Activated naive CD4-positive, alpha-beta T cell treated with anti-CD3 and anti-CD28 coated beads, Interleukin-2, amount 50 U/mL, for 72 hours (primary cell): ENCODE data around the gene CBFA2T3. TPM values are rescaled to one million over a fixed set of nuclear protein-coding genes. Genes with fewer than 3 reads are reported as not detected.
A peak's percentile ranks its signal among the peaks of the same experiment; 100 is the strongest.

Experiments used
- ATAC-seq, 2 donors: fragments of 150-1000 bp; cut with Tn5 transposase; 2 replicates each; pipeline ENCODE4 v1.10.0; 2021; ENCODE audit warnings: mild to moderate bottlenecking in 2 of 2, moderate library complexity in 2 of 2
- DNase-seq, 2 donors: peaks; one replicate each; pipeline ENCODE4 v3.0.0; 2021 to 2022; ENCODE audit warnings: low spot score in 2 of 2
- H3K27ac Mint-ChIP-seq, 2 donors: one replicate each; pipeline ENCODE4 v1.8.0; 2022; ENCODE audit warnings: mild to moderate bottlenecking in 2 of 2, mixed read lengths in 2 of 2
- H3K36me3 Mint-ChIP-seq, 2 donors: one replicate each; pipeline ENCODE4 v1.8.0; 2022; ENCODE audit warnings: mixed read lengths in 2 of 2
- H3K9me3 Mint-ChIP-seq, 2 donors: one replicate each; pipeline ENCODE4 v1.8.0; 2022; ENCODE audit warnings: mixed read lengths in 2 of 2
- total RNA-seq, 2 donors: library from RNA; stranded (reverse); gene quantifications; one replicate each; pipeline ENCODE4 v1.2.3, GENCODE V29; 2022

CBFA2T3 gene
- total RNA-seq, 2 donors from 2014 or later, result 0.76 to 1.1 TPM

DNA sequence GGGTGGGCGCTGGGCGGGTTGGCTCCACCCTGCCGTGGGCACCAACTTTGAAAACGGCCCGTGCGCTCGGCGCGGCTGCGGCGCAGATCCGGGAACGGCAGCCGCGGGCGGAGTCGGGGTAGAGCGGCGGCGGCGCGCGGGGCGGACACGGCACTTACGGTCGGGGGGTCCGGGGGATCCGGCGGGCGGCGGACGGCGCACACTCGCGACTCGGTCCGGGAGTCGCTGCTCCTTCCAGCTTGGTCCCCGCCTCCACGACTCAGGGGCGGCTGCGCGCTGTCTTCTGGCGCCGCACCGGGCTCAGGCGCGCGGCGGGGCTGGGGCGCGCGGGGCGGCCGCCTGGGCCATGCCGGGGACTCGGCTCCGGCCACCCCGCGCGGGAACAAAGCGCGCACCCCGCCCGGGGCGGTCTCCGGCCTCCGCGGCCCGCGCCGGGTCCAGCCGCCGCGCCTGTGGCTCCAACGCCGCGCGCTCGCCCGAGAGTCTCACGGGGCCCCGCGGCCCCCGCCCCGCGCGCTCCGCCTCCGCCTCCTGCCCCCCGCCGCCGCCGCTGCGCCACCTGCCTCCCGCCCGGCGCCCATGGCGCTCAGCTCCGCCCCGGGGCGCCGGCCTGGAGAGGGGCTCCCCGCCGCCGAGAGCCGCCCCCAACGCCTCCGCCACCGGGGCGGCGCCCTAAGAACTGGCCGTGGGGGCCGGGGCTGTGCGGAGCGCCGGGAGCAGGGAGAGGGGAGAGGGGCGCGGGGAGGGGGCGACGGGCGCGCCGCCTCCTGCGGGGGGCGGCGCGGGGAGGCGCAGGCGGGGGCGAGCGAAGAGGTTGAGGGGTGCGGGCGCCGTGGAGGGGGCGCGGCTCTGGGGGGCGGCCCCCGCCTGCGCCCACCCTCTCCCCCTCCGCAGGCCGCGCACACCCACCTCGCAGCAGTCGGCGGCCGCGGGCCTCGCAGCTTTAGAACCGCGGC, 35.9 kb downstream of the CBFA2T3 start:
- Mint-ChIP-seq H3K27ac (no peak overlapping the region), H3K36me3 (no peaks in the 10 kb centered on the region), H3K9me3 (no peaks in the 10 kb centered on the region)
- ATAC-seq (peak; percentile 13 to 30), DNase-seq (no peak)

DNA sequence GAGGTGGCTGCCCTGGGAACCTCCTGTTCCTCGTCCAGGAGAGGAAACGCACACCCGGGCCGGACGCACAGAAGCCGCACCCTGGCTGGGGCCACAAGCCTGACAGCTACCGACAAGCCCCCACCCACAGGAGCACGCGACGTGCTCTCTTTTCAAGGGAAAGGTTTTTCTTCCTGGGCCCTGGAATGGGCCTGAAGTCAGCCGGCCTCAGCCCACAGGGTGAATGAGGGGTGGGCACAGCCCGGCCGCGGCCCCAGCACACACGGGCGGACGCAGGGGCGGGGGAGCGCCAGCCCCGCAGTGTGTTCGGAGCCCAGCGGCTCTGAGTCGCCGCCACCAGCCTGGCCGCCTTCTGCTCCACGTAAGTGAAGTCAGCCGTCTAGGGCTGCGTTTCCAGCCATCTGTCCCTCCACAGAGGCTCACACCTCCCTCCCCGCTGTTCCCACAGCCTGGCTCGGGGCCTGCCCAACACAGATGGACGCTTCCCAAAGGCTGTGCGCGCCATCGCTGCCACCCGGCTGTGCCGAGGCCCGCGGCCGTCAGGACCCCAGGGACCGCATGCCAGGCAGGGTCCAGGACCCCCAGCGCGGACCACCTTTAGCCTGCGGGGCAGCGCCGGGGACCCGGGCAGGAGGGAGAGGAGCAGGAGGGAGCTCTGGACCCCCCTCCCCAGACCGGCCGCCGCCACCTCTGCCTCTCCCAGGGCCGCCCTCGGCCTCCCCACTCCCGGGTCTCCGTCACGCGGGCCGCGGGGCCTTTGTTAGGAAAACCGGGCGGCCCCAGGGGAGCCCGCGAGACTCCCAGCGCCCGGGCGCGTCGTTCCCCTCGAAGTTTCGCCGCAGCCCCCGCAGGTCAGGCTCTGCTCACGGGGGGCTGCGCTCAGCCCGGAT, 36.8 kb downstream of the CBFA2T3 start:
- DNase-seq (no peak), ATAC-seq (peak in 1 of 2 donors; percentile 15)
- H3K36me3 Mint-ChIP-seq, result no peaks in the 10 kb centered on the region
- H3K9me3 Mint-ChIP-seq, result no peaks in the 10 kb centered on the region
- no peak overlapping the region for H3K27ac Mint-ChIP-seq

DNA sequence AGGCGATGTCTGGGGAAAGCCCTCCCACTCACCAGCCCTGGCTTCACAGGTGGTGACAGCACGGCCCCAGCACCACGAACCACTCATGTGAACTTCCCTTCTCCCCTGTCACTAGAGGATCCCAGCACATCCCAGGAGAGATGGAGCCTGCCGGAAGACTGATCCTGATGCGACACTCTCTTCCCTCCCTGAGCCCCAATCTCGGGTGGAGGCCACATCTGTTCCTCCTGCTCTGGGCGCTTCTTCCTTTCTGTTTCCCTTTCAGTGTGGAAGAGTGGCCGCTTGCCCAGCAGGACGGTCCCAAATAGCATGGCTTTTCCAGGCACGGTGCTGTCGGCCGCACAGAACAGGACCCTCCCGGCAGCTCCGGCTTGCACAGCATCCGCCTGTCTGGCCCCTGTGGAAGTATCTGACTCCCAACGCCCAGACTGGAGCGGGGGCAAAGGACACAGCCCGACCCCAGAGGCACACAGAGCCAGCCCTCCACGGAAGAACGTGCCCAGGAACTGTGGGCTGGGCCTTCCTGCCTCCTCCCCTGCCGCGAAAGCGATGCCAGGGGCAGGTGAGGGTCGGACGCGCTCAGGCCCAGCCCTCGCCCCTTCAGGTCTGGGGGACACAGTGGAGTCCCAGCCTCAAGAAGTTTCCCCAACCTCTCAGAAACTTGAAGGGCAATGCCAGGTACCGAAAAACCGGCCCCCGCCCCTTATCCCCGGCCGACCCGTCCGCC, 37.6 kb downstream of the CBFA2T3 start:
- ATAC-seq (no peak), DNase-seq (no peak)
- no peaks in the 10 kb centered on the region for H3K36me3 Mint-ChIP-seq
- H3K9me3 Mint-ChIP-seq, result no peaks in the 10 kb centered on the region
- no peak overlapping the region for H3K27ac Mint-ChIP-seq

DNA sequence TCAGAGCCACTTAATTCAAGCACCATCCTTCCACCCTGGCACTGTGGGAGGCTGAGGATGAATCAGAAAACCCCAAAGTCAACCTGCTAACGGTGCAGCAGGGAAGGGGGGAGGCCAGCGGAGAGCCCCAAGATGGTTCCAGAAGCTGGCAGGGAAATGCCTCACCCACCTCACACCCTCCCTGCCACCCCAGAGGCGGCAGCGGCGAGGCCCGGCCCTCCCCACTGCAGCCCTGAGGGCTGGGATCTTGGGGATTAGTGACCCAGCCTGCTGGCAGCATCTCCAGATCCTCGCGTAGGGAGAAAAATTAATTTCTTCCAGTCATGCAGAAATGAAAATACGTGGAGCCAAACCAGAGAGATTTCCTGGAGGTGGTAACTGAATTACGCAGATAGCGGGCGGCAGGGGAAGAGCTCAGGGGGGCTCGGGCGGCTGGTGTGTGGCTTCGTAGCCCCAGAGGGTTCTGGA, 38.2 kb downstream of the CBFA2T3 start:
- Mint-ChIP-seq H3K9me3 (no peaks in the 10 kb centered on the region), H3K36me3 (no peaks in the 10 kb centered on the region), H3K27ac (no peak overlapping the region)
- ATAC-seq, result no peak
- DNase-seq, result no peak

GRCh38 chr16:88938119-88938776, 38.8 kb downstream of the CBFA2T3 start:
- no peak overlapping the region for H3K27ac Mint-ChIP-seq
- H3K9me3 Mint-ChIP-seq, result no peaks in the 10 kb centered on the region
- H3K36me3 Mint-ChIP-seq, result no peaks in the 10 kb centered on the region
- no peak for DNase-seq
- ATAC-seq, result no peak

- no peak for DNase-seq
- H3K27ac Mint-ChIP-seq, result no peak overlapping the region
- H3K36me3 Mint-ChIP-seq, result no peaks in the 10 kb centered on the region
- ATAC-seq, result no peak
- no peaks in the 10 kb centered on the region for H3K9me3 Mint-ChIP-seq
These were observed 39.8 kb downstream of the CBFA2T3 start for GRCh38 chr16:88937206-88937621.

- no peaks in the 10 kb centered on the region for H3K36me3 Mint-ChIP-seq
- H3K27ac Mint-ChIP-seq, result no peak overlapping the region
- no peak for DNase-seq
- ATAC-seq, result no peak
- H3K9me3 Mint-ChIP-seq, result no peaks in the 10 kb centered on the region
These were observed 40.3 kb downstream of the CBFA2T3 start for GRCh38 chr16:88936556-88937205.

GRCh38 chr16:88936008-88936555, 40.9 kb downstream of the CBFA2T3 start:
- Mint-ChIP-seq H3K9me3 (no peaks in the 10 kb centered on the region), H3K27ac (no peak overlapping the region), H3K36me3 (no peaks in the 10 kb centered on the region)
- DNase-seq (no peak), ATAC-seq (peak; percentile 30 to 36)

DNA sequence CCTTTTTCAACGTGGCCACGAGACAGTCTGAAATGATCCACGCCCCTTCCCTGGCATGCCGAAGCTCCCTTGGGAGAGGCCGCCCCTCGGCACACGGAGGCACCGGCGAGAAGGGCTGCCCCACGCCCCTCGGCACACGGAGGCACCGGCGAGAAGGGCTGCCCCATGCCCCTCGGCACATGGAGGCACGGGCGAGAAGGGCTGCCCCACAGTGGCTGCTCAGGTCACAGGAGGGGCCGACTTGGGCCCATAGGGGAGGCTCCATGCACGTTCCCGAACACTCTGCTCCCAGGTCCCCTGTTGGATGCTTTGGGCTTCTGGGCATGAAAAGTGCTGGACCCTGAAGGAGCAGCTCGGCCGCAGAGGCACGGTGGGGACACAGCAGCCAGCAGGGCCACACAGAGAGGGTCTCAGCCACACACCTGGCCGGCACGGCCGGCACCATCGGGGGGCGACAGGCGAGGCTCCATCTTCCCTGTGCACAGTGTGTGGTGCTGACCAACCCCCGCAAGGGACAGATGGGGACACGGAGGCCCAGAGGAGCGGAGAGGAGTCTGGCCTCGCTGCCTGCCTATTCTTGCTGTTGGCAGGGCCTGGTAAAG, 42.8 kb downstream of the CBFA2T3 start:
- no peak for DNase-seq
- no peaks in the 10 kb centered on the region for H3K9me3 Mint-ChIP-seq
- ATAC-seq, result no peak
- H3K27ac Mint-ChIP-seq, result no peak overlapping the region
- H3K36me3 Mint-ChIP-seq, result no peaks in the 10 kb centered on the region

GRCh38 chr16:88932929-88933328, 44.1 kb downstream of the CBFA2T3 start:
- H3K36me3 Mint-ChIP-seq, result no peaks in the 10 kb centered on the region
- no peak overlapping the region for H3K27ac Mint-ChIP-seq
- no peaks in the 10 kb centered on the region for H3K9me3 Mint-ChIP-seq
- DNase-seq (no peak), ATAC-seq (no peak)

DNA sequence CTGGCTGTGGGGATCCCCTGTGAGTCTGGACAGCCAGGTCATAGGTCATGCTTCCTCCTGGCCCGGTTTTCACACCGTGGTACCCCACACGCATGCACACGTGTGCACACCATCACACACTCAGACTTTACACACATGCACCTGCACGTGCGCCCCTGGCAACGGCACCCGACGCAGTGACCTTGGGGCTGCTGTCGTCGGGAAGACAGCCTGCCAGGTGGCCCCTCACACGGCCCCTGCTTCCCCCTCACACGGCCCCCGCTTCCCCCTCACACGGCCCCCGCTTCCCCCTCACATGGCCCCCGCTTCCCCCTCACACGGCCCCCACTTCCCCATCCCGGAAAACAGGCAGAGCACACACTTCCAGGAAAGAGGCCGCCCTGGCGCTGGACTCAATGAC, 45.1 kb downstream of the CBFA2T3 start:
- H3K9me3 Mint-ChIP-seq, result no peaks in the 10 kb centered on the region
- DNase-seq (no peak), ATAC-seq (no peak)
- no peaks in the 10 kb centered on the region for H3K36me3 Mint-ChIP-seq
- H3K27ac Mint-ChIP-seq, result no peak overlapping the region

GRCh38 chr16:88931373-88931900, 45.6 kb downstream of the CBFA2T3 start:
- ATAC-seq, result no peak
- Mint-ChIP-seq H3K36me3 (no peaks in the 10 kb centered on the region), H3K27ac (no peak overlapping the region), H3K9me3 (no peaks in the 10 kb centered on the region)
- DNase-seq, result no peak

DNA sequence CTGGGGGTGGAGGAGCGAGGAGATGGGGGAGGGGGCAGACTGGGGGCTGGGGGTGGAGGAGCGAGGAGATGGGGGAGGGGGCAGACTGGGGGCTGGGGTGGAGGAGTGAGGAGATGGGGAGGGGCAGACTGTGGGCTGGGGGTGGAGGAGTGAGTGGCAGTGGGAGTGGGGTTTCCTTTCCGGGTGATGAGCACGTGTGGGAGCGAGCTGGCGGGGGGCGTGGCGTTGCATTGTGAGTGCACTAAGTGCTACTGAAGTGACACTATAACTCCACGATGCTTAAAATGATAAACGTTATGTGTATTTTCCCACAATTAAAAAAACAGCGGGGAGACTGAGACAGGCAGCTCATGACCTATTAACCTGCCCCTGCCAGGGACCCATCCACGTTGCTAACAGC, 46.3 kb downstream of the CBFA2T3 start:
- no peak for DNase-seq
- ATAC-seq, result no peak
- Mint-ChIP-seq H3K27ac (no peak overlapping the region), H3K36me3 (no peaks in the 10 kb centered on the region), H3K9me3 (no peaks in the 10 kb centered on the region)

DNA sequence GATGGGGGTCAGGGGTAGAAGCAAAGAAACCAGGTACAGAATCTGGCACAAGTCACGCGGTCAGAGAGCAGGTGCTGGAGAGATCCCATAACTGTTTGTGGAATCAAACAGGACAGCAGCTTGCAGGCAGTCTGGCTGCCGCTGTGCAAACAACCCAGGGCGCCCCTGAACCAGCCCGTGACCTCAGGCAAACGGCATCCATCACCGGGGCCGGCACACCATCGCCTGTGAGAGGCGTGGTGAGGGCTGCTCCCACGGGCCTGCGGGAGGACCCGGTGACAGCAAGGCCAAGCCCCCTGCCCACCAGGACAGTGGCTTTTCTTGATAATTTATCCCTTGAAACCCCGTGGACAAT, 47.9 kb downstream of the CBFA2T3 start:
- Mint-ChIP-seq H3K27ac (no peak overlapping the region), H3K36me3 (no peaks in the 10 kb centered on the region), H3K9me3 (no peaks in the 10 kb centered on the region)
- DNase-seq, result no peak
- ATAC-seq, result no peak
